ENCODE data around the gene TRIM9. TPM values are rescaled to one million over a fixed set of nuclear protein-coding genes. Genes with fewer than 3 reads are reported as not detected.

The TRIM9 gene
- total and polyA plus RNA-seq, 9 of the 15 experiments (the other 6 are each of a cell fraction or from before 2014, with no cell fraction given) = 0.03 to 0.15 (median 0.04) TPM; not detected in 4

DNA sequence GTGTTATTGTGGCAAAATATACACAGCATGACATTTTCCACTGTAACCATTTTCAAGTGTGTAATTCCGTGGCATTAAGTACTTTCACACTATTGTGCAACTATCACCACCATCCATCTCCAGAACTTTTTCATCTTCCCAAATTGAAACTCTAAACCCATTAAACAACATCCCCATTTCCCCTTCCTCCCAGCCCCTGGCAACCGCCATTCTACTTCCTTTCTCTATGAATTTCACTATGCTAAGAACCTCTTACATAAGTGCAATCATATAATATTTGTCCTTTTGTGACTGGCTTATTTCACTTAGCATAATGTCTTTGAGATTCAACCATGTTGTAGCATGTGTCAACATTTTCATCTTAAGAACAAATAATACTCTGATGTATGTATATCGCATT, 82.8 kb downstream of the TRIM9 start:
- Histone ChIP-seq H3K4me2 (ENCODE audit: insufficient read depth, low read length) (no peak overlapping the region), H3K4me3 (no peak overlapping the region), H2AFZ (ENCODE audit: low read depth, low read length) (no peak overlapping the region), H3K9me3 (replicated peaks; ENCODE audit: control insufficient read depth, insufficient read depth, low read depth, low read length) (no peaks in the 10 kb centered on the region), H3K9ac (ENCODE audit: insufficient read depth in 1 of 2, low read depth in 2 of 2, low read length in 2 of 2) (no peak overlapping the region), H3K27me3 (ENCODE audit: control insufficient read depth in 2 of 2, insufficient read depth in 2 of 2, low read length in 2 of 2) (no peaks in the 10 kb centered on the region; a peak in 1 of 5 replicates), H3K4me1 (replicated peaks in 1 of 2; ENCODE audit: control insufficient read depth in 2 of 2, insufficient read depth in 2 of 2, low read length in 2 of 2) (no peaks in the 10 kb centered on the region), H3K36me3 (ENCODE audit: control insufficient read depth, insufficient read depth, low read length) (no peaks in the 10 kb centered on the region), H3K79me2 (ENCODE audit: control insufficient read depth, insufficient read depth, low read length) (no peaks in the 10 kb centered on the region), H3K27ac (ENCODE audit: extremely low read depth, low read depth, low read length) (no peak overlapping the region), H3K9me1 (ENCODE audit: control insufficient read depth, insufficient read depth, low read length) (no peaks in the 10 kb centered on the region), H4K20me1 (replicated peaks; ENCODE audit: control insufficient read depth, insufficient read depth, low read length) (no peaks in the 10 kb centered on the region)
- ChIA-PET POLR2A (no interaction called here), CTCF (ENCODE audit: low intra/inter-chr PET ratio) (no interaction called here)
- intact Hi-C loops (cut with micrococcal nuclease) (no loop called here), in situ Hi-C loops (cut with MboI) (no loop called here)
- no peak for DNase-seq (ENCODE audit: extremely low read depth in 1 of 4, low spot score in 3 of 4)
- 0% methylated on average over 3 of the region's 3 CpGs for WGBS (ENCODE audit: insufficient coverage, low coverage, missing lambda C conversion rate)
- no TSS peak for BruUV-seq (replicated peaks)
- ATAC-seq = no peak
- no peak for FAIRE-seq
- TF ChIP-seq ZNF384 (IDR thresholded peaks at IDR 0.05; ENCODE audit: low read depth, low read length) = no peak
- 0 out of 2 replicates have a peak, but pooled peaks have one; percentile 16 for TF ChIP-seq CEBPB (tag; IDR thresholded peaks at IDR 0.05)
- TF ChIP-seq STAT5B (CRISPR knock-in tag; IDR thresholded peaks at IDR 0.05) = no peak
- no peak for TF ChIP-seq CCNT2 (IDR thresholded peaks at IDR 0.05; ENCODE audit: borderline replicate concordance, extremely low read depth, insufficient read length, low read depth, low read length)
- TF ChIP-seq PCBP1 (IDR thresholded peaks at IDR 0.05; ENCODE audit: low read depth, low read length, poor library complexity, severe bottlenecking) = no peak

GRCh38 chr14:51008446-51008845, 86.5 kb downstream of the TRIM9 start:
- intact Hi-C loops (cut with micrococcal nuclease) (no loop called here), in situ Hi-C loops (cut with MboI) (no loop called here)
- Histone ChIP-seq H3K27me3 (ENCODE audit: control insufficient read depth in 2 of 2, insufficient read depth in 2 of 2, low read length in 2 of 2) (no peaks in the 10 kb centered on the region), H3K4me2 (ENCODE audit: insufficient read depth, low read length) (no peak overlapping the region), H3K9me3 (replicated peaks; ENCODE audit: control insufficient read depth, insufficient read depth, low read depth, low read length) (no peaks in the 10 kb centered on the region), H3K9me1 (ENCODE audit: control insufficient read depth, insufficient read depth, low read length) (no peaks in the 10 kb centered on the region), H4K20me1 (replicated peaks; ENCODE audit: control insufficient read depth, insufficient read depth, low read length) (no peaks in the 10 kb centered on the region), H3K4me3 (no peak overlapping the region), H3K27ac (ENCODE audit: extremely low read depth, low read depth, low read length) (no peak overlapping the region), H3K9ac (ENCODE audit: insufficient read depth in 1 of 2, low read depth in 2 of 2, low read length in 2 of 2) (no peak overlapping the region), H3K79me2 (ENCODE audit: control insufficient read depth, insufficient read depth, low read length) (no peaks in the 10 kb centered on the region), H2AFZ (ENCODE audit: low read depth, low read length) (no peak overlapping the region), H3K36me3 (ENCODE audit: control insufficient read depth, insufficient read depth, low read length) (no peaks in the 10 kb centered on the region), H3K4me1 (replicated peaks in 1 of 2; ENCODE audit: control insufficient read depth in 2 of 2, insufficient read depth in 2 of 2, low read length in 2 of 2) (no peaks in the 10 kb centered on the region)
- FAIRE-seq = no peak
- no TSS peak for BruUV-seq (replicated peaks)
- POLR2A ChIA-PET = no interaction called here
- DNase-seq (ENCODE audit: extremely low read depth in 1 of 4, low spot score in 3 of 4) = no peak
- ATAC-seq = no peak
- CTCF ChIA-PET (ENCODE audit: low intra/inter-chr PET ratio) = no interaction called here
- TF ChIP-seq DNMT1 (IDR thresholded peaks at IDR 0.05) (no peak), EHMT2 (IDR thresholded peaks at IDR 0.05) (no peak), ARID3B (CRISPR knock-in tag; IDR thresholded peaks at IDR 0.05; ENCODE audit: borderline replicate concordance) (no peak), ZKSCAN8 (CRISPR knock-in tag; IDR thresholded peaks at IDR 0.05) (no peak), NFYB (IDR thresholded peaks at IDR 0.05; ENCODE audit: extremely low read depth, insufficient read length) (no peak), HNRNPK (IDR thresholded peaks at IDR 0.05; ENCODE audit: low read depth, low read length, poor library complexity, severe bottlenecking) (no peak), HDAC1 (IDR thresholded peaks at IDR 0.05) (no peak)
- TF ChIP-seq, protein P1, sequence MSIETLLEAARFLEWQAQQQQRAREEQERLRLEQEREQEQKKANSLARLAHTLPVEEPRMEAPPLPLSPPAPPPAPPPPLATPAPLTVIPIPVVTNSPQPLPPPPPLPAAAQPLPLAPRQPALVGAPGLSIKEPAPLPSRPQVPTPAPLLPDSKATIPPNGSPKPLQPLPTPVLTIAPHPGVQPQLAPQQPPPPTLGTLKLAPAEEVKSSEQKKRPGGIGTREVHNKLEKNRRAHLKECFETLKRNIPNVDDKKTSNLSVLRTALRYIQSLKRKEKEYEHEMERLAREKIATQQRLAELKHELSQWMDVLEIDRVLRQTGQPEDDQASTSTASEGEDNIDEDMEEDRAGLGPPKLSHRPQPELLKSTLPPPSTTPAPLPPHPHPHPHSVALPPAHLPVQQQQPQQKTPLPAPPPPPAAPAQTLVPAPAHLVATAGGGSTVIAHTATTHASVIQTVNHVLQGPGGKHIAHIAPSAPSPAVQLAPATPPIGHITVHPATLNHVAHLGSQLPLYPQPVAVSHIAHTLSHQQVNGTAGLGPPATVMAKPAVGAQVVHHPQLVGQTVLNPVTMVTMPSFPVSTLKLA (conservative IDR thresholded peaks at IDR 0.05) = no peak

All from K562 (cell line).